ENCODE measurements around the gene KIF26A. TPM values are rescaled to one million over a fixed set of nuclear protein-coding genes. Genes with fewer than 3 reads are reported as not detected.

The KIF26A gene
- total and polyA plus RNA-seq, 2 of the 13 experiments (the other 11 are each of a cell fraction or from before 2014, with no cell fraction given), result not detected

DNA sequence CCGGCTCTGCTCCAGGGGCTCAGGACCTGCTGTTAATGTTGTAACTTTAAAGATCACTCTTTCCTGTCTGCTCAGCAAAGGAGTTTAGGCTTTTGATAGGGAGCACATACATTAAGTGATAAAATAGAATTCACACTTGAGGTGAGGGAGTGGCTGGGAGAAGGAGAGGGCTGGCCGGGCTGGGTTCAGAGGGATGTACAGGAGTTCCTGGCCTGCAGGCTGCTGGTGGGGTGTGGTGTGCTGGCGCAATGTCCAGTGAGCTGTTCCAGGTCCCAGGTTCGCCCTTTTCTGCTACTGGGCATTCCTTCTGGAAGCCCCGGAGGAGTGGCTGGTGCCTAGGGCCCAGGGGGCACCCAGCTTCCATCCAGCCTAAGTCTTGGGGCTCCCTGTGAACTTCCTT is 17.8 kb downstream of the KIF26A start (continued):
- TF ChIP-seq, protein P1, sequence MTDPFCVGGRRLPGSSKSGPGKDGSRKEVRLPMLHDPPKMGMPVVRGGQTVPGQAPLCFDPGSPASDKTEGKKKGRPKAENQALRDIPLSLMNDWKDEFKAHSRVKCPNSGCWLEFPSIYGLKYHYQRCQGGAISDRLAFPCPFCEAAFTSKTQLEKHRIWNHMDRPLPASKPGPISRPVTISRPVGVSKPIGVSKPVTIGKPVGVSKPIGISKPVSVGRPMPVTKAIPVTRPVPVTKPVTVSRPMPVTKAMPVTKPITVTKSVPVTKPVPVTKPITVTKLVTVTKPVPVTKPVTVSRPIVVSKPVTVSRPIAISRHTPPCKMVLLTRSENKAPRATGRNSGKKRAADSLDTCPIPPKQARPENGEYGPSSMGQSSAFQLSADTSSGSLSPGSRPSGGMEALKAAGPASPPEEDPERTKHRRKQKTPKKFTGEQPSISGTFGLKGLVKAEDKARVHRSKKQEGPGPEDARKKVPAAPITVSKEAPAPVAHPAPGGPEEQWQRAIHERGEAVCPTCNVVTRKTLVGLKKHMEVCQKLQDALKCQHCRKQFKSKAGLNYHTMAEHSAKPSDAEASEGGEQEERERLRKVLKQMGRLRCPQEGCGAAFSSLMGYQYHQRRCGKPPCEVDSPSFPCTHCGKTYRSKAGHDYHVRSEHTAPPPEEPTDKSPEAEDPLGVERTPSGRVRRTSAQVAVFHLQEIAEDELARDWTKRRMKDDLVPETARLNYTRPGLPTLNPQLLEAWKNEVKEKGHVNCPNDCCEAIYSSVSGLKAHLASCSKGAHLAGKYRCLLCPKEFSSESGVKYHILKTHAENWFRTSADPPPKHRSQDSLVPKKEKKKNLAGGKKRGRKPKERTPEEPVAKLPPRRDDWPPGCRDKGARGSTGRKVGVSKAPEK (CRISPR knock-in tag; IDR thresholded peaks at IDR 0.05; ENCODE audit: borderline replicate concordance), result no peak
- TF ChIP-seq MAX (IDR thresholded peaks at IDR 0.05), result no peak
- TF ChIP-seq PHF21A (CRISPR knock-in tag; IDR thresholded peaks at IDR 0.05), result no peak
- TF ChIP-seq ZNF468 (CRISPR knock-in tag; IDR thresholded peaks at IDR 0.05), result no peak
- TF ChIP-seq LCORL (IDR thresholded peaks at IDR 0.05), result no peak
- TF ChIP-seq LCORL (CRISPR knock-in tag; IDR thresholded peaks at IDR 0.05), result no peak
- no peak for TF ChIP-seq CBX1 (IDR thresholded peaks at IDR 0.05; ENCODE audit: low read depth)
- TF ChIP-seq STAT5B (CRISPR knock-in tag; IDR thresholded peaks at IDR 0.05), result no peak
- TF ChIP-seq NCOA2 (CRISPR knock-in tag; IDR thresholded peaks at IDR 0.05), result no peak
- TF ChIP-seq ZNF430 (CRISPR knock-in tag; IDR thresholded peaks at IDR 0.05), result no peak

- intact Hi-C loops (cut with micrococcal nuclease; ENCODE audit: unreplicated experiment), result no loop called here
- in situ Hi-C loops (cut with HindIII; ENCODE audit: extremely low pct_ligation_motif_present, low pct_unique_long_range_greater_than_20kb), result no loop called here
- POLR2A ChIA-PET, result no interaction called here
- Histone ChIP-seq H3K9ac (ENCODE audit: insufficient read depth, low read depth, low read length) (no peak overlapping the region), H4K20me1 (ENCODE audit: insufficient read depth, low read length) (0 out of 2 replicates have a peak, but pooled peaks cover 3% of the 10 kb centered on the region), H3K4me3 (replicated peaks in 1 of 3; ENCODE audit: insufficient read depth in 1 of 3, low read depth in 2 of 3, low read length in 3 of 3) (no peak overlapping the region), H3K27ac (ENCODE audit: extremely low read length, insufficient read depth, low read length) (no peak overlapping the region), H3K4me1 (ENCODE audit: insufficient read depth, low read length) (no peaks in the 10 kb centered on the region), H3K27me3 (ENCODE audit: control insufficient read depth in 1 of 2, insufficient read depth in 2 of 2, low read length in 2 of 2) (peaks cover 10 to 49% of the 10 kb centered on the region in 2 experiments; a peak in 4 of 5 replicates), H3K79me2 (ENCODE audit: insufficient read depth, low read length) (no peaks in the 10 kb centered on the region), H3K9me3 (ENCODE audit: low read length) (no peaks in the 10 kb centered on the region), H3K36me3 (replicated peaks in 1 of 2; ENCODE audit: control insufficient read depth in 1 of 2, insufficient read depth in 2 of 2, low read length in 2 of 2) (no peaks in the 10 kb centered on the region), H3K4me2 (ENCODE audit: low read depth, low read length) (no peak overlapping the region), H2AFZ (ENCODE audit: low read length) (no peak overlapping the region)
- peak; percentile 5 for DNase-seq (ENCODE audit: low spot score)
- peak; percentile 57 for ATAC-seq
- no TSS peak for BruUV-seq (replicated peaks)
- CTCF ChIA-PET (ENCODE audit: low intra/inter-chr PET ratio, low total read pairs), result no interaction called here
- no peak for FAIRE-seq
- 33% methylated on average over 12 of the region's 42 CpGs for WGBS (ENCODE audit: low lambda C conversion rate)
- TF ChIP-seq ZBTB4 (CRISPR knock-in tag; IDR thresholded peaks at IDR 0.05; ENCODE audit: borderline replicate concordance), result no peak
- no peak for TF ChIP-seq ETS1 (CRISPR knock-in tag; IDR thresholded peaks at IDR 0.05)
- no peak for TF ChIP-seq SOX5 (CRISPR knock-in tag; IDR thresholded peaks at IDR 0.05; ENCODE audit: borderline replicate concordance)
- TF ChIP-seq SNAPC5 (CRISPR knock-in tag; IDR thresholded peaks at IDR 0.05; ENCODE audit: borderline replicate concordance), result no peak
- no peak for TF ChIP-seq ZNF24 (IDR thresholded peaks at IDR 0.05)
- peak; percentile 35; the same call in 1 of the 2 replicates for TF ChIP-seq STAG1 (CRISPR knock-in tag; IDR thresholded peaks at IDR 0.05)
These were observed 18.9 kb downstream of the KIF26A start for GRCh38 chr14:104157016-104157928.

Measured in HepG2 (cell line).